SH-SY5Y (cell line): Measurements from ENCODE around the gene MYL3.

Source experiments
- GATA2 ChIP-seq: IDR thresholded peaks from 2 replicates; pipeline ENCODE4 v1.6.1; 2011; ENCODE audit warnings: mild to moderate bottlenecking, low read depth, low read length
- GATA3 ChIP-seq: IDR thresholded peaks from 2 replicates; pipeline ENCODE4 v1.6.1; 2011; ENCODE audit warnings: low read depth, mild to moderate bottlenecking, low read length, moderate library complexity

DNA sequence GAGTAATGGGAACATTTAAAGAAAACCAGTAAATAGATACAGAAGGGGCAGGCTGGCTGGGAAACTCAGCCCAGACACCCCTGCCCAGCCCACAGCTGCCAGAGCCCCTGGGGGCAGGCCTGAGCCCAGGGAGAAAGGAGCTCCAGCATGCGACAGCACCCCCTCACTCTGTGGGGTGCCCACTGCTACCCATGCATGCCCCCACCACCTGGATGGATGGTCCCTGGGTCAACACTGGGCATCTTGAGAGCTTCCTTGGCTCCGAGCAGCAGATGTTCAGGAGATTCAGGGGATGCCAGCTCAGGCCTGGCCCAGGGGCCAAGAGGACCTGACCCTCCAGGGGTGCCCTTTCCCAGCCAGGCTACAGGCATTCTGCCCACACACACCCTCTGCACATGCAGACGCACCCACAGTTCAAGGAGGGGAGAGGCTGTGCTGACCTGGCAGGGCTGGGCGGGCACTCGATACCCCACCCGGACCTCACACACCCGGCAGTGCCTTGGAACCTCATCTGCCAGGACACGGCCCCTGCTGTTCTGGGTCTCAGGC is 45.8 kb upstream of the MYL3 start:
- TF ChIP-seq GATA3: no peak
- TF ChIP-seq GATA2: no peak
